Heart right ventricle (tissue), 16 donors: ENCODE measurements around the gene ITGA2B. TPM values are rescaled to one million over a fixed set of nuclear protein-coding genes. Genes with fewer than 3 reads are reported as not detected.
"Not testable (repeated sequence)": the region's sequence is repeated elsewhere in the genome, so short reads cannot be mapped to it uniquely, and the experiment has no call there.

Experiments
- ATAC-seq, 8 donors: fragments of 200-7000 bp; cut with Tn5 transposase; one replicate each; pipeline ENCODE4 v1.9.1; 2020; ENCODE audit warnings: mild to moderate bottlenecking in 8 of 8, moderate library complexity in 8 of 8, moderate number of reproducible peaks in 1 of 8
- DNase-seq, 2 donors: peaks; one replicate each; pipeline ENCODE4 v3.0.0-alpha.2; 2020
- H3K27ac ChIP-seq, 10 donors: fragments of 200-600 bp; sonication (generic) in 2 of 10; one replicate each; pipeline versions ENCODE4 v1.5.0 to v1.8.0; 2020 to 2022; ENCODE audit warnings: mild to moderate bottlenecking in 3 of 10
- H3K27me3 ChIP-seq, 7 donors: fragments of 200-600 bp; one replicate each; pipeline ENCODE4 v1.8.0; 2021 to 2022; ENCODE audit warnings: mild to moderate bottlenecking in 2 of 7
- H3K36me3 ChIP-seq, 9 donors: fragments of 200-600 bp; sonication (generic) in 1 of 9; one replicate each; pipeline versions ENCODE4 v1.5.0 to v1.8.0; 2020 to 2022; ENCODE audit warnings: mild to moderate bottlenecking in 2 of 9
- H3K4me1 ChIP-seq, 9 donors: fragments of 200-600 bp; sonication (generic) in 1 of 9; one replicate each; pipeline versions ENCODE4 v1.5.0 to v1.8.0; 2020 to 2022; ENCODE audit warnings: mild to moderate bottlenecking in 4 of 9
- H3K4me3 ChIP-seq, 10 donors: fragments of 200-600 bp; sonication (generic) in 2 of 10; one replicate each; pipeline versions ENCODE4 v1.5.0 to v1.8.0; 2020 to 2022; ENCODE audit warnings: mild to moderate bottlenecking in 7 of 10, moderate library complexity in 2 of 10
- H3K9me3 ChIP-seq, 11 donors: fragments of 200-600 bp in 10 of 11; sonication (generic) in 2 of 11; one replicate each; pipeline versions ENCODE4 v1.5.0 to v1.8.0; 2013 to 2022; ENCODE audit warnings: mild to moderate bottlenecking in 2 of 11, control low read depth in 1 of 11, moderate library complexity in 1 of 11
- CTCF ChIP-seq, 9 donors: fragments of 200-600 bp; sonication (generic) in 2 of 9; IDR thresholded peaks; one replicate each; pipeline versions ENCODE4 v1.5.0 to v1.8.0; 2021 to 2022; ENCODE audit warnings: antibody characterized with exemption in 9 of 9, mild to moderate bottlenecking in 5 of 9, moderate library complexity in 1 of 9
- WGBS, 2 donors: extraction: QIAGEN DNeasy Blood & Tissue Kit; methylation state at CpG; one replicate each; pipeline ENCODE4 v1.1.7; 2013; ENCODE audit warnings: inconsistent platforms in 1 of 2; 5-methylcytosine and 5-hydroxymethylcytosine counted together
- intact Hi-C, 10 donors: fragments of 100-400 bp; cut with DNase I; formaldehyde crosslinking; loops; one replicate each; pipeline versions ENCODE4 v1.11.1 to v1.14.2; 2022
- polyA plus RNA-seq, 2 donors: library from polyadenylated mRNA; stranded (reverse); fragments of 200-250 nt; gene quantifications; one replicate each; pipeline ENCODE4 v1.2.3, GENCODE V29; 2013
- total RNA-seq, 10 donors: library from RNA; stranded (reverse); fragmentation: NEBNext Ultra II Directional in 3 of 10; extraction: Animal tissue kit (Norgen Biotek cat#: 25700) in 3 of 10; gene quantifications; one replicate each; pipeline versions ENCODE4 v1.2.1 to v1.2.4, GENCODE V29; 2021 to 2023
- donor health status: Arrhythmogenic right ventricular cardiomyopathy.
- donor health status: ischemic (EF 13 %, LVEDD 7.1; RV severe dilation, severe dysfunction).
- donor health status: healthy with polysubstance abuse.
- donor health status: DM: no; HTN: yes; CAD: no.
- donor health status: DM: no; HTN: no; CAD: no.
- donor health status: ischemic (EF 25% LVEDD 6.9; RV normal size, moderate dysfunction).
- donor health status: ischemic (EF 25% LVEDD 5.7; RV mildly dilated, moderate dysfunction).
- donor health status: healthy.
- donor health status: DM: yes; HTN: yes; CAD: no.
- donor health status: Ischemic cardiomyopathy.
- donor health status: ischemic (EF 35%, LVEDD 5.7; RV mildly dilated, moderate dysfunction).
- donor health status: nonischemic (EF 11% LVEDD 7.7; RV severe dilation, severe dysfunction).
- donor health status: DM: yes; HTN: yes; CAD: no.
- donor health status: PGD.
- donor health status: ischemic (EF 29% LVEDD 5.4; RV normal size, mild dysfunction).
- donor health status: nonischemic (EF 23%, LVEDD 6.1; RV moderate dilation, normal function).

The ITGA2B gene
- total and polyA plus RNA-seq, 12 donors: 0.18 to 1.2 (median 0.62) TPM; not detected in 1

- no peak overlapping the region for H3K4me3 ChIP-seq
- H3K4me1 ChIP-seq: peaks cover 0 to 30% (median 6%) of the 10 kb centered on the region in 9 donors
- 31 to 37% methylated on average over 31 of the region's 31 CpGs for WGBS, 2 donors
- no peaks in the 10 kb centered on the region for H3K9me3 ChIP-seq
- ATAC-seq (peak in 6 of 8 donors; percentile 17 to 65 (median 34)), DNase-seq (no peak)
- H3K36me3 ChIP-seq: no peaks in the 10 kb centered on the region
- intact Hi-C loops: no loop called here
- H3K27me3 ChIP-seq: peaks cover 0 to 24% (median 5%) of the 10 kb centered on the region in 7 donors
- no peak for TF ChIP-seq CTCF (IDR thresholded peaks at IDR 0.05)
- H3K27ac ChIP-seq: no peak overlapping the region
Measured at GRCh38 chr17:44374306-44375195, 14.9 kb downstream of the ITGA2B start.

- no peaks in the 10 kb centered on the region for H3K36me3 ChIP-seq
- no peak overlapping the region for H3K4me3 ChIP-seq
- WGBS, 2 donors: 68 to 73% methylated on average over 10 of the region's 10 CpGs
- H3K27me3 ChIP-seq: peaks cover 0 to 26% (median 9%) of the 10 kb centered on the region in 7 donors
- H3K4me1 ChIP-seq: peaks cover 0 to 30% (median 6%) of the 10 kb centered on the region in 9 donors
- TF ChIP-seq CTCF (IDR thresholded peaks at IDR 0.05): no peak
- no peak overlapping the region for H3K27ac ChIP-seq
- H3K9me3 ChIP-seq: no peaks in the 10 kb centered on the region
- ATAC-seq (no peak), DNase-seq (no peak)
- intact Hi-C loops: no loop called here
Measured at GRCh38 chr17:44372036-44372435, 17.4 kb downstream of the ITGA2B start.

- H3K4me1 ChIP-seq, intact Hi-C loops, DNase-seq, H3K27ac ChIP-seq, H3K36me3 ChIP-seq, ATAC-seq, H3K4me3 ChIP-seq, H3K9me3 ChIP-seq: not testable (repeated sequence)
- peaks cover 0 to 35% (median 13%) of the 10 kb centered on the region in 7 donors for H3K27me3 ChIP-seq
- WGBS, 2 donors: 67 to 68% methylated on average over 17 of the region's 17 CpGs
Measured at GRCh38 chr17:44369414-44370023, 19.9 kb downstream of the ITGA2B start.

GRCh38 chr17:44368391-44369243 is 20.8 kb downstream of the ITGA2B start:
- not testable (repeated sequence) for DNase-seq

More at GRCh38 chr17:44368391-44369243, 20.8 kb downstream of the ITGA2B start:
- H3K36me3 ChIP-seq, H3K27ac ChIP-seq, ATAC-seq, H3K4me1 ChIP-seq, H3K9me3 ChIP-seq, intact Hi-C loops, H3K4me3 ChIP-seq: not testable (repeated sequence)
- WGBS, 2 donors: 94 to 95% methylated on average over 42 of the region's 42 CpGs
- peaks cover 0 to 35% (median 13%) of the 10 kb centered on the region in 7 donors for H3K27me3 ChIP-seq
